Esophagus muscularis mucosa (tissue), 3 donors: ENCODE results near the gene FKBP5.

Experiments used
- CTCF ChIP-seq, 3 experiments: fragments of 200-600 bp in 2 of 3; fragments of 450-650 bp in 1 of 3; sonication (generic) in 2 of 3; IDR thresholded peaks; one replicate each; pipeline ENCODE4 v1.5.1; 2017 to 2019; ENCODE audit warnings: antibody characterized with exemption in 3 of 3, mild to moderate bottlenecking in 2 of 3, moderate library complexity in 1 of 3
- POLR2AphosphoS5 ChIP-seq, 2 donors: sonication (generic); formaldehyde crosslinking; IDR thresholded peaks; one replicate each; pipeline ENCODE4 v1.6.1; 2017; ENCODE audit warnings: antibody characterized with exemption in 2 of 2

- TF ChIP-seq CTCF (IDR thresholded peaks at IDR 0.05): no peak
- peak in 1 of 2 donors; percentile 62 for TF ChIP-seq POLR2AphosphoS5 (IDR thresholded peaks at IDR 0.05)
Observed at GRCh38 chr6:35640017-35640664, 48.6 kb downstream of the FKBP5 start.
